HUES48 (cell line): ENCODE results near the gene CCDC88C.

Experiments used
- H3K27ac ChIP-seq: one replicate; pipeline ENCODE4 v1.7.0; 2013; ENCODE audit warnings: low read depth, low read length, inconsistent platforms
- H3K27me3 ChIP-seq: 2 replicates; pipeline ENCODE4 v1.6.1; 2013; ENCODE audit warnings: mild to moderate bottlenecking, low read length; ENCODE audit not compliant: control insufficient read depth, insufficient read depth
- H3K36me3 ChIP-seq: 2 replicates; pipeline ENCODE4 v1.6.1; 2013; ENCODE audit warnings: low read length; ENCODE audit not compliant: control insufficient read depth, insufficient read depth
- H3K4me1 ChIP-seq: 2 replicates; pipeline ENCODE4 v1.6.1; 2013; ENCODE audit warnings: mild to moderate bottlenecking, low read length; ENCODE audit not compliant: control insufficient read depth, insufficient read depth
- H3K4me3 ChIP-seq: 2 replicates; pipeline ENCODE4 v1.5.1; 2013; ENCODE audit warnings: mild to moderate bottlenecking, low read depth, low read length
- H3K9ac ChIP-seq: 2 replicates; pipeline ENCODE4 v1.6.1; 2013; ENCODE audit warnings: mild to moderate bottlenecking, low read depth, low read length, moderate library complexity
- H3K9me3 ChIP-seq: 2 replicates; pipeline ENCODE4 v1.6.1; 2013; ENCODE audit warnings: low read length; ENCODE audit not compliant: control insufficient read depth, insufficient read depth

Gene CCDC88C

DNA sequence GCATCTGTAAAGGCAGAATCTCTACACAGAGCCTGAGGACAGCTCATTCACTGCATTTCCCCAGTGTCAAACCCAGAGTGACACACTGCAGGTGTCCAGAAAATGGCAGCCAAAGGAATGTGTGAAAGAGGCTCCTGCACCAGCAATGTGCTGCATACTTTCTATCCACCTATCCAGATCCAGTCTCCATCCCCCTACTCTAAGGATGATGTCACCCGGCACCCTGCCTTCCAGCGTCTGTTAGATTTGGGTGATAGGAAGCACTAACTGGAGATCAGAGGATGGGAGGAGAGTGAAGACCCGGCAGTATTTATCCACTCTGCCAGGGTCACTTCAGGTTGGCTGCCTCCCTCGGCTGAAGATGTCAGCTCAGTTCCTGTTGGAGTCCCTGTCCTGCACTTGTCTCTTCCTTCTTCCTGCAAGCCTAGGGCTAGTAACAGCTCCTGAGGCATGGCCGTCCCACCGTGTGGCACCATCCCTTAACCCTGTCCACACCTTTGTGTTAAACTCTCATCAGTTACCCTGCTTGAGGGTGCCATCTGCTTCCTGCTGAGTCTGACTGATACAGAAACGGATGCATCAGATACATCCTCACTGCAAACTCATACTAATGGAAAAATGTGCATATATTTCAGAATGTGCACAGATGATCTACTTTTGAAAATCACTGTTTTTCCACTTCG lies 160.2 kb downstream of the CCDC88C start:
- no peak overlapping the region for H3K27ac ChIP-seq
- no peak overlapping the region for H3K9ac ChIP-seq

DNA sequence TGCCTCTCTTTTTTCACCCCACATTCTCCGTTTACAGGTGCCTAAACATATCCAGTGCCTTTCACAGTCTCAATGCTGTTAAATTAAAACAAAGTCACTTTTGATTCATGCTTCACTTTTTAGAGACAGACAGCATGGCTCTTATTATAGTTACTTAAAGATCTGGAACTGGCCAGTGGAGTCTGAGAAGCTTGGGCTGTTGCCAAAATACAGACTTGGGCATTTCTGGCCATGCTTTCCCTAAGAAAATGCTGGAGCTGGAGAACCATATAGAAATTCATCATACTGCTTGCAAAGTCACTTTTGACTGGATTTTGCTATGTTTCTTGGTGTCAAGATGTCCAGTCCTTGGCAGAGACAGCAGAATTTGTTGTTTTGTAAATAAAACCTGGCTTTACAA lies 161.0 kb downstream of the CCDC88C start:
- H3K4me3 ChIP-seq, result no peak overlapping the region
- H3K9ac ChIP-seq, result no peak overlapping the region
- no peak overlapping the region for H3K27ac ChIP-seq

More for the DNA sequence above, 160.2 kb downstream of the CCDC88C start:
- Histone ChIP-seq H3K9me3 (no peaks in the 10 kb centered on the region), H3K36me3 (no peaks in the 10 kb centered on the region), H3K27me3 (peaks cover 12% of the 10 kb centered on the region), H3K4me1 (peaks cover 8% of the 10 kb centered on the region), H3K4me3 (no peak overlapping the region)

DNA sequence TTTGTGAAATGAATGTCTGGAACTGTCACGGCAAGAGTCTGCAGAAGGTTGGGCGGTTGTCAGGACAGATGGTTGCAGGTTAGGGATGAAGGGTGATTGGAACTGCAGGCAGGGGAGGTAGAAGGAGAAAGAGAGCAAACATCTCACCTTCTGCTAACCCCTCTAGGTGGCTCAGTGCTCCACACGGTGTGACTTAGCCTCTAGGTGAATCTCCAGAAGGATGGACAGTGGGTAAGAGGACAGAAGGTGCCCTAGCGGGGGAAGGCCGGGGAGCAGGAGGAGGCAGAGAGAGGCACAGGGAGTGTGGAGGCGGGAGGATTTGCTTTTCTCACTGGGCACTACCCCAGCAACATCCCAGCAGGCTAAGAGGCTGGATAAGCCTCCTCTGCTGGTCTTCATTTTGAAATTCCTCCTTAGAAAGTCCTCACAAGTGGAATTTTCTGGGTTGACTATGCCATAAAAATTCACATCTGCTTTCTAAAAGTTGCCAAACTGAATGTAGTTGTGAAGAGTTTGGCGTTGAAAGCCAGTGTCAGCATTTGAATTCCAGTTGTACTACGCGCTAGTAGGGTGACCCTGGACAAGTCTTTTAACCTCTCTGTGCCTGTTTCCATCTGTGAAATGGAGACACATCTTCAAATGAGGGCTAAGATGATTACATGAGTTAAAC lies 162.5 kb downstream of the CCDC88C start:
- peaks cover 8% of the 10 kb centered on the region for H3K4me1 ChIP-seq

More for the DNA sequence above, 161.0 kb downstream of the CCDC88C start:
- H3K36me3 ChIP-seq, result no peaks in the 10 kb centered on the region
- peaks cover 8% of the 10 kb centered on the region for H3K4me1 ChIP-seq
- H3K9me3 ChIP-seq, result no peaks in the 10 kb centered on the region
- H3K27me3 ChIP-seq, result peaks cover 16% of the 10 kb centered on the region

DNA sequence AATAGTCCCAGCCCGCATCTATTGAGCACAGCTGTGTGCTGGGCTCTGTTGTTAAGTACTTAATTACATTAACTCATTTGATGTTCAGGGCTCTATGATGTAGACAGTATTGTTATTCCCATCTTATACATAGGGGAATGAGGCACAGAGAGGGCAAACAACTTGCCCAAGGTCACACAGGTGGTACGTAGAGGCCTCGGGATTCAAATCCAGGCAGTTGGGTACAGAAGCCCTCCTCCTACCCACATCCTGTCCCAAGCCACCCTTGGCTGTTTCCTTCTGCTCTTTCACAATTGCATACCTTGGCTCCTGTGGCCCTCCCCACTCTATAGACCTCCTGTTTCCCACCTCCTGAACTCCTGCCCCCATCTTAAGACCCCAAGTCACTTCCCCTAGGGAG lies 163.2 kb downstream of the CCDC88C start:
- Histone ChIP-seq H3K36me3 (no peaks in the 10 kb centered on the region), H3K4me3 (no peak overlapping the region), H3K27ac (no peak overlapping the region), H3K9me3 (no peaks in the 10 kb centered on the region), H3K9ac (no peak overlapping the region), H3K27me3 (peaks cover 16% of the 10 kb centered on the region), H3K4me1 (peaks cover 8% of the 10 kb centered on the region)

More for the DNA sequence above, 162.5 kb downstream of the CCDC88C start:
- Histone ChIP-seq H3K27me3 (peaks cover 16% of the 10 kb centered on the region), H3K9ac (no peak overlapping the region), H3K9me3 (no peaks in the 10 kb centered on the region), H3K36me3 (no peaks in the 10 kb centered on the region), H3K4me3 (no peak overlapping the region), H3K27ac (no peak overlapping the region)

DNA sequence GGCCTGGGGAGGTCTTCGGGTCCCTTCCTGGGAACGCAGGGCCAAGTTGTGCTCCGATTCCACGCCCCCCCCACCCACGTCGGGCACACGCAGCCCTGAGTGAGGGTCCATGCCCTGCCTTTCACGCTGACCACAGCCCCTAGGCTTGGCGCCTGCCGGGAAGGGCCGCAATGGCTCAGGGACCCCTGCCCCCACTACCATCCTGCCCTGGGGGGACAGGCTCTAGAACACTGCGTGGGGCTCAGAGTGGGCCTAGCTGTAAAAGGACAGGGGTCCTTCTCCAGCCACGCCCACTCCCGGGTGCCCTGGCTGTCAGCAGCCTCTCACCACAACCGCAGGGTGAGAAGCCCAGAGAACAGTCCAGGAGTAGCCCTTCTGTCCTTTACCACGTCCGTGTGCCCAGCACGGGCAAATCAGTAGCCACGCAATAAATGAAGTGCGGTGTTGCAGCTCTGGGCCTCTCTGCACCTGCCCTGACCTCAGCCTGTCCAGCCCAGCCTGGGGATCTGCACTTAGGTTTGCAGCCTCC lies 163.8 kb downstream of the CCDC88C start:
- Histone ChIP-seq H3K4me1 (peaks cover 8% of the 10 kb centered on the region), H3K9ac (peak overlapping the region; percentile 11; the same call in 1 of the 2 replicates)

DNA sequence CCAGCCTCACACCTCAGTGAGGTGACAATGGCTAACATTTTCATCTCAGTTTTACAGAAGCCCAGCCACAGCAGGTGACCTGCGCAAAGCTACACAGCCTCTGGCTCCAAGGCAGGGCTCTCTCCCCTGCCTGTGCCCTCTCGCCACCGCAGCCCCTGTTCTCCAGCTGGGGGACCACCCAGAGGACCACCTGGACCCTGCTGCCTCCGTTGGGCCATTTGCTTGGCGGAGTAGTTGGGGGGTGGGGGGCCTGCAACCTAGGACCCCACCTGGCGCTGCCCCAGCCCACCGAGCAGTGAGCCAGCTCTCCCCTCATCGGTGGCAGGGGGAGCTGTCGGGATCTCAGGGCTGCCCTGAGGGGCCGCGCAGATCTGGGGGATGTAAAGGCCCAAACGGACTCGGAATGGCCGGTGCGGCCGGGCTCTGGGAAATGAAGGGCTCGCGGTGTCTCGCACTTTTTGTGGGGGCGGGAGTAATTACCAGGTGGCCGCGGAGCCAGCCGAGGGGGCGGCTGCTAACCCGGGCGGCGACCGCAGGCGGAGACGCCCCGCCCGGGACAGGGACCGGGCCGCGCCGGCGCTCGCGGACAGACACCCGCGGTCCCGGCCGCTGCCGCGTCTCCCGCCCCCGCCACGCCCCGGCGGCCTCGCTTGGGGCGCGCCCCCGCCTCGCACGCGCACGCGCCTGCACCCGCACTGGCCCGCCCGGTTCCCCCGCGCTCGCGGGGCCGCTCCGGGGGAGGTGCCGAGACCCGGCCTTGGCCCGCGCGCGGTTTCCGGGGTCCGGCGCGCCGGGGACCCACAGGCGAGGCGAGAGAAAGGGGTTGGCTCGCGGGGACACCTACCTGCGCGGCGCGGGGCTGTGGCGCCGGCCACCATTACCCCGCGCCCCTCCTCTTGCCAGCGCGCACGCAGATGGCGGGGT lies 164.5 kb downstream of the CCDC88C start:
- H3K27ac ChIP-seq, result no peak overlapping the region
- peak overlapping the region; percentile 11; the same call in 1 of the 2 replicates for H3K9ac ChIP-seq
- H3K9me3 ChIP-seq, result no peaks in the 10 kb centered on the region

More for the DNA sequence above, 163.8 kb downstream of the CCDC88C start:
- Histone ChIP-seq H3K9me3 (no peaks in the 10 kb centered on the region), H3K4me3 (peak overlapping the region; percentile 69), H3K27ac (no peak overlapping the region), H3K36me3 (no peaks in the 10 kb centered on the region), H3K27me3 (peaks cover 16% of the 10 kb centered on the region)

DNA sequence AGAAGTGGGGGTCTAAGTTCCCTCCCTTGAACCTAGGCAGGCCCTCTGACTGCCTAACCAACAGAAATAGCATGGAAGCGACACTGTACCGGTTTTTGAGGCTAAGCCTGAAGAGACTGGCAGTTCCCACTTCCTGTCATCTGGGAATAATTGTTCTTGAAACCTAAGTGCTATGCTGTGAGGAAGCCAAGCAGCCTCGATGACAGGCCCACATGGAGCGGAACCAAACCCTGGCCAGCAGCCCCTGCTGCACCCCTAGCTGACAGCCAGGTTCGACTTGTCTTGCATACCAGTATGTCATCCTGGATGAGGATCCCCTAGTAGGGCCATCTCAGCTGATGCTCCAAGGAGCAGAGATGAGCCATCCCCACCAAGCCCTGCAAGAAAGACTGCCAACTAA lies 166.7 kb downstream of the CCDC88C start:
- no peak overlapping the region for H3K4me3 ChIP-seq
- no peak overlapping the region for H3K9ac ChIP-seq
- H3K9me3 ChIP-seq, result no peaks in the 10 kb centered on the region
- no peaks in the 10 kb centered on the region for H3K36me3 ChIP-seq
- no peaks in the 10 kb centered on the region for H3K4me1 ChIP-seq
- no peak overlapping the region for H3K27ac ChIP-seq
- H3K27me3 ChIP-seq, result peaks cover 16% of the 10 kb centered on the region

More for the DNA sequence above, 164.5 kb downstream of the CCDC88C start:
- peak overlapping the region; percentile 69 for H3K4me3 ChIP-seq
- no peaks in the 10 kb centered on the region for H3K36me3 ChIP-seq
- H3K27me3 ChIP-seq, result peaks cover 16% of the 10 kb centered on the region
- H3K4me1 ChIP-seq, result peaks cover 8% of the 10 kb centered on the region

DNA sequence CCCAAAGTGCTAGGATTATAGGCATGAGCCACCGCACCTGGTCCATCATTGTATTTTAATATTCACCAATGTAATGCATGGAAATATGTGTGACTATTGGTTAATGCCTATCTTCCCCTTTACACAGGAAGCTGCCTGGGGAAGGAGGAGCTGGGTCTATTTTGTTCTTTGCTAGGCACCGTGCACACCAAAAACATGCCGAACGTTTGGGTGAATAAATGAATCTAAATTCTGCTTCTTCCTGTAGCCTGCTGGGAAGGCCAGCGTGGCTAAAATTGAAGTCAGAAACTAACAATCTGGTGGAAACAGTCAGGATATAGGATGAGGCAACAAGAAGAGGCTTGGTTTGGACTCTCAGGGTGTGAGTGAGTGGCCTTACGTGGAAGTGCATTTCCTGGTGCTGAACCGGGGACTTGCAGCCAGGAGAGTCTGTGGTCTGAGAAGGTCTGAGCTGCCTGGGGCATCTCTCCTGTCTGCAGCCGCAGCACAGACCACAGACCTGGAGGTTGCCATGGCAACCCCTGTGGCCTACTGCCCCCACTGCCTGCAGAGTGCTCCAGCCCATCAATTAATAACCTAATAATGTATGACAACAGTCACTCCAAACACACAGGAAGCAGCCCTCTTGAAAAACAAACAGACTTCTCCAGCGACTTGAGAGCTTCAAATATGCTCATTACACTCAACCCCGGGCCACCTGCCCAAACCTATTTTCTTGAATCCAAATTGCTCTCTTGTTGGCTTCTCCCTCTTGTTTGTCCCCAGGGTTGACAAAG lies 167.6 kb downstream of the CCDC88C start:
- Histone ChIP-seq H3K27me3 (peaks cover 16% of the 10 kb centered on the region), H3K9me3 (no peaks in the 10 kb centered on the region), H3K4me3 (no peak overlapping the region), H3K36me3 (no peaks in the 10 kb centered on the region), H3K4me1 (no peaks in the 10 kb centered on the region), H3K27ac (no peak overlapping the region), H3K9ac (no peak overlapping the region)

DNA sequence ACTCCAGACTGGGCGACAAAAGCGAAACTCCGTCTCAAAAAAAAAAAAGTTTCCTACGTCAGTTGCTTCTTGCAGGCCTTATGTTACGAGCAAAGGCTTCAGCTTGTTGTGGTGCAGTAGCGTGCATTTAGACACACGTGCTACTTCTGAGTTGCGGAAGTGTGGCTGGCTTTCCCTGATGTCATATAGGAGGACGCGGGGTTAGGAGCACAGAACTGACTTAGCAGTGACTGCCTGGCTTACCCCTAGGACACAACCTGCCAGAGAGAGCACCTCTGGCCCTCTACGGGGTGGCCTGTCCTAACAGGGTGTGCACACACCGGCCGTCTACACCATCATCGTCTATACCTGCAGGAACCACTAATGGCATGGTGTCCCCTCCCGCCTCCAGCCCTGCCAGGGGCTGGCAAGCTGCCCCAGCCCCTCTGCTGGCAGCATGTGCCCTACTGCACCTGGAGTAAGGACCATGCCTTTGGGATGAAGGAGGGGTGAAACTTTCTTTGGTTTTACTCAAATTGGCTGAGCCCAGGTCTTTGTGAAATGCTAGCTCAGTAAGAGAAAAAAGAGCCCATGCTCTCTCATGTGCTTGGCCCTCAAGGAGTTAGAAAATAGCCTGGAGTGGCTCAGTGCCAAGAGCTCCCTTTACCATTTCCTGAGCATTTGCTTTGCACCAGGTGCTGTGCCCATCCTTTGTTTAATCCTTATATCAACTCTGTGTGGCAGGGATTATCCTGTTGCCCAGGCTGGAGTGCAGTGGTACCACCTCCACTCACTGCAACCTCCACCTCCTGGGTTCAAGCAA lies 171.4 kb downstream of the CCDC88C start:
- Histone ChIP-seq H3K36me3 (no peaks in the 10 kb centered on the region), H3K27me3 (no peaks in the 10 kb centered on the region), H3K27ac (no peak overlapping the region), H3K4me1 (0 out of 2 replicates have a peak, but pooled peaks cover 5% of the 10 kb centered on the region), H3K9me3 (no peaks in the 10 kb centered on the region), H3K9ac (no peak overlapping the region), H3K4me3 (no peak overlapping the region)
